Epithelial cell of proximal tubule (primary cell): ENCODE data around the gene CPSF7. TPM values are rescaled to one million over a fixed set of nuclear protein-coding genes. Genes with fewer than 3 reads are reported as not detected.

ENCODE experiments used
- DNase-seq: peaks from one replicate; pipeline ENCODE4 v3.0.0-alpha.2; 2011; ENCODE audit warnings: low read depth
- H3K4me3 ChIP-seq: 2 replicates; pipeline ENCODE4 v1.5.1; 2011; ENCODE audit warnings: low read depth, mild to moderate bottlenecking, low read length
- total RNA-seq: library from RNA; depleted of rRNA; stranded (reverse); fragments of >200 nt; gene quantifications from 2 replicates; pipeline ENCODE4 v1.2.3, GENCODE V29; 2015
- TF ChIP-seq, protein P1 (sequence below): conservative IDR thresholded peaks from 2 replicates; pipeline ENCODE4 v1.5.1; 2012; ENCODE audit warnings: low read depth, mild to moderate bottlenecking, low read length

CPSF7 gene
- total RNA-seq, 1 donor from 2014 or later = 57.6 TPM

DNA sequence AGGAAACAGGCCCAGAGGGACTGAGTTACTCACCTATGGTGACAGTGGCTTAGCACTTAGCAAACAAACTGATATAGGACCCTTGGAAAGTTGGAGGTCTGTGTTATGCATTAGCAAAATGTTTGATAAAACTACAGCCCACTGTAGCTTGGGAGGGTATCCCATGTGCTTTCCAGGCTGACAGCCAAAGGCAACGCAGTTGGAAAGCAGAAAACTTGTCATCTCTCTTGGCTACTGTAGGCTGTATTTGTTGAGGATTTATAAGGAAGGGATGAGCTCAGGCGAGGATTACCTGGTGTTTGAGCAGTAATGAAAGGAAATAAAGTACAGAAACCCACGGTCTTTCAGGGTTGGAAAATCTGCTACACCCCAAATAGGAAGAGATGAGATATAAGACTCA, 23.9 kb upstream of the CPSF7 start:
- TF ChIP-seq, protein P1, sequence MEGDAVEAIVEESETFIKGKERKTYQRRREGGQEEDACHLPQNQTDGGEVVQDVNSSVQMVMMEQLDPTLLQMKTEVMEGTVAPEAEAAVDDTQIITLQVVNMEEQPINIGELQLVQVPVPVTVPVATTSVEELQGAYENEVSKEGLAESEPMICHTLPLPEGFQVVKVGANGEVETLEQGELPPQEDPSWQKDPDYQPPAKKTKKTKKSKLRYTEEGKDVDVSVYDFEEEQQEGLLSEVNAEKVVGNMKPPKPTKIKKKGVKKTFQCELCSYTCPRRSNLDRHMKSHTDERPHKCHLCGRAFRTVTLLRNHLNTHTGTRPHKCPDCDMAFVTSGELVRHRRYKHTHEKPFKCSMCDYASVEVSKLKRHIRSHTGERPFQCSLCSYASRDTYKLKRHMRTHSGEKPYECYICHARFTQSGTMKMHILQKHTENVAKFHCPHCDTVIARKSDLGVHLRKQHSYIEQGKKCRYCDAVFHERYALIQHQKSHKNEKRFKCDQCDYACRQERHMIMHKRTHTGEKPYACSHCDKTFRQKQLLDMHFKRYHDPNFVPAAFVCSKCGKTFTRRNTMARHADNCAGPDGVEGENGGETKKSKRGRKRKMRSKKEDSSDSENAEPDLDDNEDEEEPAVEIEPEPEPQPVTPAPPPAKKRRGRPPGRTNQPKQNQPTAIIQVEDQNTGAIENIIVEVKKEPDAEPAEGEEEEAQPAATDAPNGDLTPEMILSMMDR = no peak
- no peak for DNase-seq

DNA sequence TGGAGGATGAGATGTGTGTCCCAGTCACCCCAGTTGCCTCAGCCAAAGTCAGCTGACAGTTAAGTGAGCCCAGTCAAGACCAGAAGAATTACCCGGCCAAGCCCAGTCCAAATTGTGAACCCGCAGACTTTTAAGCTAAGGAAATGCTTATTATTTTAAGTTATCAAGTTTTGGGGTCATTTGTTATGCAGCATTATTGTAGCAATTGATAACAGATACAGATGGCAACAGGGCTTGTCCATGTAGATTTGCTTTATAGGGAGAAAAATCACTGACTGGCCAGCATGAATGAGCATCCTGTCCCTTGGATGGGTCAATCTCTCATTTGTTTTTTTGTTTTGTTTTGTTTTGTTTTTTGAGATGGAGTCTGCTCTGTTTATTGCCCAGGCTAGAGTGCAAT, 23.1 kb upstream of the CPSF7 start:
- H3K4me3 ChIP-seq = no peak overlapping the region
- TF ChIP-seq, protein P1 = no peak
- DNase-seq = no peak

More for the DNA sequence above, 23.9 kb upstream of the CPSF7 start:
- no peak overlapping the region for H3K4me3 ChIP-seq

DNA sequence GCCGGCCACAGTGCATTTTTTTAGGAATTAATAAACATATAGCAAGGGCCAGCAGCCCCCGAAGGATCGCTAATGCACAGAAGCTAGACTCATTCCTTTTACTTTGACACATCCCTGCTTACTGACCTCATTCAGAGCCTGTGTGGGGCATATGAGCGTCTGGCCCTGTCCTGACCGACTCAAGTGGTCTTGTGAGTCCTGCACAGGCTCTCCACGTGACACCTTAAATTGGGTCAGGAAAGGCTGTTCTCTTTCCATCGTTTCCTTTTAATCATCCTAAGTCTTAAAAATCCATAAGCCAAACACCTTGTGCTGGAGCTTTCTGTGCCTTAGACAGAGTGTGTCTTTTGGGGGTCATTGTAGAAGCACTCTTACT, 18.8 kb upstream of the CPSF7 start:
- DNase-seq = no peak
- TF ChIP-seq, protein P1 = no peak
- H3K4me3 ChIP-seq = no peak overlapping the region

DNA sequence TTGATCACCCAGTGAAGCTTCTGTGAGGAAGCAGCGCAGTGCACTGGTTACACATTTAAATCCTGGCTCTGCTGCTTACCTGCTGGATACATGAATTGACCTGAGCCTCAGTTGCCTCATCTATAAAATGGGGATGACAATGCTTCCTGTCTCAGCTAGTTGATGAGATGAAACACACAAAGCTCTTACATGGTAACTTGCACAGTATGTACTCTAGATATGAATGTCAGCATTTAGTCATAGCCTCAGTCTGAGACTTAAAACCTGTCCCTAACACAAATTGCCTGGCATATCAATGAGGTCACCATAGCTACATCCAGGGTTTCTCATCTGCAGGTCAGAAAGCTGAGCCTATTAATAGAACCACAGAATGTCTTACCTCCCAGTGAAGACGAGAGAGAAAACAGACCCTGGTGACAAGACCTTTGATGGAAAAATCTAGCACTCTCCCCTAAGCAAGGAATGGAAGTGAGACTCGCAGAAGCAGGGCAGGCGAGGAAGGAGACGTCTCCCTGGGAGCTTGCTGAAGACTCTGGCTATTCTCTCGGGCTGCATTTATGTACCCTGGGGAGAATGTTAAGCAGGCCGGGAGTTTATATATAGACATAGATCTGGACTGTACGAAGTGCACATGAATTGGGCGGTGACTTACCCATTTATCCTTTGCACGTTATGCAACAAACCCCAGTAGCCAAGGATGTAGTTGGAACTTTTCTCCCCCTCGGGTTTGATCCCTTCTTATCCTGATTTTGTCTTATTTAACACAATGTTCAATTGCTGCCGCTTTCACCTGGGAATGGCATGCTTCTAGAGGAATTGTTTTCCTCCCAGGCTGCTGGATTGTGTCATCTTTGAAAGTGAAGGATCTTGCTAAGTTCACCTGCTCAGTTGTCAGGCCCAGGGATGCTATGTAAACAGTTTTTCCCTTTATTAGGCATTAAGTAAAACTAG, 18.1 kb upstream of the CPSF7 start:
- H3K4me3 ChIP-seq = no peak overlapping the region
- no peak for DNase-seq
- TF ChIP-seq, protein P1 = no peak

DNA sequence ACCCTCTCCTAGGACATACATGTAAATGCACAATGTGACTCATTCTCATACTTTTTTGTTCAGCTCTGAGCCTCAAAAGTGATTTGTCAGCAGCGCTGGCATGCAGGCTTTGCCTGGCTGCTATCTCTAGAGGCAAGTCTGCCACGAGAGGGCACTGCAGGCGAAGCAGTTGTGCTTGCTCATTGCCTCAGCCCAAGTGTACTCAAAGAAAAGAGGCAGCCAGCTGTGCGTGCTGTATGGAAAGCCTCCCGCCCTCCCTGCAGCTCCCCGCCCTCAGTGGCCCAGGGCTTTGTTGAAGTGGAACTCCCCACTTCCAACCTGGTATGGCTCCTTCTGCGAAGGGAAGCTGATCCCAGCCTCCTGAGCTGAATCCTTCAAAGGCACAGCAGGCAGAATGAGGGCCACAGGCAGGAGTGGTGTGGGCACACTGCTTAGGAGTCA, 16.5 kb upstream of the CPSF7 start:
- DNase-seq = peak; percentile 70
- TF ChIP-seq, protein P1 = peak; percentile 92
- H3K4me3 ChIP-seq = no peak overlapping the region

DNA sequence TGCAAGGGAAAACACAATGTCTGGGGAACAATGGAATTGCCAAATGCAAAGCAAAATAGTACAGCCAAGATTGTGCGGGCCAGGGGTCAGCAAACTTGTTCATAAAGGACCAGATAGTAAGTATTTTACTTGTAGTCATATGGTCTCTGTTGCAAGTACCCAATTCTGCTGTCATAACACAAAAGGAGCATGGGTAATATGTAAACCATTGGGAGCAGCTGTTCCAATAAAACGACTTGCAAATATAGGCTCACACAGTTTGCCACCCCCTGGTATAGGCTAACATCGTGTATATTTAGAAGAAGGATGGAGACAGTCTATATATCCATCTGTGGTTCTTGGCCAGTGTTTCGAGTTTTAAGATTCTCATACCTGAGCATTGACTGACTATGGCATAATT, 15.7 kb upstream of the CPSF7 start:
- no peak overlapping the region for H3K4me3 ChIP-seq
- DNase-seq = no peak
- TF ChIP-seq, protein P1 = no peak
